Loucy (cell line): ENCODE results near the gene FHL3.

Experiments used
- H2AFZ ChIP-seq: fragments of 200-600 bp; sonication (generic); 2 replicates; pipeline ENCODE4 v1.6.0; 2016; ENCODE audit warnings: antibody characterized with exemption, mild to moderate bottlenecking, low read length, moderate library complexity
- H3F3A ChIP-seq: fragments of 200-600 bp; 2 replicates; pipeline ENCODE4 v1.6.0; 2016; ENCODE audit warnings: antibody characterized with exemption, low read depth, mild to moderate bottlenecking
- H3K27me3 ChIP-seq: fragments of 200-600 bp; sonication (generic); 2 replicates; pipeline ENCODE4 v1.6.1; 2014; ENCODE audit warnings: low read length, mild to moderate bottlenecking; ENCODE audit not compliant: insufficient read depth, poor library complexity, severe bottlenecking
- H3K36me3 ChIP-seq: fragments of 200-600 bp; sonication (generic); 2 replicates; pipeline ENCODE4 v1.6.1; 2016; ENCODE audit warnings: low read length; ENCODE audit not compliant: insufficient read depth
- H3K4me1 ChIP-seq: fragments of 200-600 bp; sonication (generic); 2 replicates; pipeline ENCODE4 v1.5.1; 2014; ENCODE audit warnings: low read length, mild to moderate bottlenecking; ENCODE audit not compliant: insufficient read depth, poor library complexity, severe bottlenecking
- H3K4me2 ChIP-seq: fragments of 200-600 bp; sonication (generic); 2 replicates; pipeline ENCODE4 v1.6.0; 2014; ENCODE audit warnings: antibody characterized with exemption, low read length, low read depth, mild to moderate bottlenecking; ENCODE audit not compliant: poor library complexity, severe bottlenecking
- H3K4me3 ChIP-seq: fragments of 200-600 bp; sonication (generic); 2 replicates; pipeline ENCODE4 v1.5.1; 2014; ENCODE audit warnings: low read length, mild to moderate bottlenecking, mixed read lengths; ENCODE audit not compliant: poor library complexity, severe bottlenecking
- H3K79me2 ChIP-seq: fragments of 200-600 bp; sonication (generic); 2 replicates; pipeline ENCODE4 v1.6.1; 2014; ENCODE audit warnings: low read length; ENCODE audit not compliant: insufficient read depth
- H3K9ac ChIP-seq: fragments of 200-600 bp; sonication (generic); 2 replicates; pipeline ENCODE4 v1.6.0; 2014; ENCODE audit warnings: mild to moderate bottlenecking, low read depth, low read length, moderate library complexity; ENCODE audit not compliant: poor library complexity, severe bottlenecking
- H3K9me2 ChIP-seq: fragments of 200-600 bp; sonication (generic); replicated peaks from 2 replicates; pipeline ENCODE4 v1.6.1; 2016; ENCODE audit warnings: low read depth, low read length, mixed read lengths
- H3K9me3 ChIP-seq: fragments of 200-600 bp; sonication (generic); 2 replicates; pipeline ENCODE4 v1.6.1; 2014; ENCODE audit warnings: mild to moderate bottlenecking, antibody characterized with exemption, low read length, low read depth; ENCODE audit not compliant: insufficient read depth
- H4K20me1 ChIP-seq: fragments of 200-600 bp; sonication (generic); 2 replicates; pipeline ENCODE4 v1.6.0; 2014; ENCODE audit warnings: antibody characterized with exemption, low read length, mild to moderate bottlenecking; ENCODE audit not compliant: insufficient read depth, poor library complexity, severe bottlenecking
- EZH2phosphoT487 ChIP-seq: fragments of 200-600 bp; IDR thresholded peaks from 2 replicates; pipeline ENCODE4 v1.6.1; 2018; ENCODE audit warnings: antibody characterized with exemption, mild to moderate bottlenecking, moderate library complexity, borderline replicate concordance
- TF ChIP-seq, protein P1 (sequence below): fragments of 200-600 bp; sonication (generic); conservative IDR thresholded peaks from 2 replicates; pipeline ENCODE4 v1.5.1; 2014; ENCODE audit warnings: mild to moderate bottlenecking, antibody characterized with exemption, low read length

FHL3 gene

DNA sequence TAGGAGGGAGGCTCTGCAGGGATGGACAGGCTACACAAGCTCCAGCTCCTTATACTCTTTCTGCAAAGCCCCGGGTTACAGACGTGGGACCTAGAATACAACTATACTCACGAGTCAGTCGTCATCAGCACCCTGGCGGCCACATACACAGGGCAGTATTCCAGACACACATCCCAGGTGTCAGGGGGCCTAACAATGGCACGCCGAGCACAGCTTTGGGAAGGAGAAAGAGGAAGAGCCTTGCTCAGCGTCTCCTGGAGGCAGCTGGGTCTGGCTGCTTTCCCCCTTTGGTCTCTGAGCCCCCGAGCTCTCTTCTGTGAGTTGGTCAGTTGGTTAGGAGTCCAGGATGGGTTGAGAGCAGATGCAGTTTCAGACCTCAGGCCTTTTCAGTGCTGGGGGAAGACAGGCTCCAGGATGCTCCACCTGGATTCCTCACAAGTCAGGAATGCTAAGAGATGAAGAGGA, 45.8 kb upstream of the FHL3 start:
- no peaks in the 10 kb centered on the region for H3K9me3 ChIP-seq
- no peaks in the 10 kb centered on the region for H3K9me2 ChIP-seq
- H3F3A ChIP-seq: no peaks in the 10 kb centered on the region
- TF ChIP-seq EZH2phosphoT487: no peak
- TF ChIP-seq, protein P1, sequence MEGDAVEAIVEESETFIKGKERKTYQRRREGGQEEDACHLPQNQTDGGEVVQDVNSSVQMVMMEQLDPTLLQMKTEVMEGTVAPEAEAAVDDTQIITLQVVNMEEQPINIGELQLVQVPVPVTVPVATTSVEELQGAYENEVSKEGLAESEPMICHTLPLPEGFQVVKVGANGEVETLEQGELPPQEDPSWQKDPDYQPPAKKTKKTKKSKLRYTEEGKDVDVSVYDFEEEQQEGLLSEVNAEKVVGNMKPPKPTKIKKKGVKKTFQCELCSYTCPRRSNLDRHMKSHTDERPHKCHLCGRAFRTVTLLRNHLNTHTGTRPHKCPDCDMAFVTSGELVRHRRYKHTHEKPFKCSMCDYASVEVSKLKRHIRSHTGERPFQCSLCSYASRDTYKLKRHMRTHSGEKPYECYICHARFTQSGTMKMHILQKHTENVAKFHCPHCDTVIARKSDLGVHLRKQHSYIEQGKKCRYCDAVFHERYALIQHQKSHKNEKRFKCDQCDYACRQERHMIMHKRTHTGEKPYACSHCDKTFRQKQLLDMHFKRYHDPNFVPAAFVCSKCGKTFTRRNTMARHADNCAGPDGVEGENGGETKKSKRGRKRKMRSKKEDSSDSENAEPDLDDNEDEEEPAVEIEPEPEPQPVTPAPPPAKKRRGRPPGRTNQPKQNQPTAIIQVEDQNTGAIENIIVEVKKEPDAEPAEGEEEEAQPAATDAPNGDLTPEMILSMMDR: no peak
- H3K4me1 ChIP-seq: no peaks in the 10 kb centered on the region
- no peaks in the 10 kb centered on the region for H3K79me2 ChIP-seq
- no peak overlapping the region for H2AFZ ChIP-seq
- no peak overlapping the region for H3K4me2 ChIP-seq
- H3K36me3 ChIP-seq: no peaks in the 10 kb centered on the region
- H3K27me3 ChIP-seq: no peaks in the 10 kb centered on the region
- no peak overlapping the region for H3K9ac ChIP-seq
- no peak overlapping the region for H3K4me3 ChIP-seq
- H4K20me1 ChIP-seq: no peaks in the 10 kb centered on the region

DNA sequence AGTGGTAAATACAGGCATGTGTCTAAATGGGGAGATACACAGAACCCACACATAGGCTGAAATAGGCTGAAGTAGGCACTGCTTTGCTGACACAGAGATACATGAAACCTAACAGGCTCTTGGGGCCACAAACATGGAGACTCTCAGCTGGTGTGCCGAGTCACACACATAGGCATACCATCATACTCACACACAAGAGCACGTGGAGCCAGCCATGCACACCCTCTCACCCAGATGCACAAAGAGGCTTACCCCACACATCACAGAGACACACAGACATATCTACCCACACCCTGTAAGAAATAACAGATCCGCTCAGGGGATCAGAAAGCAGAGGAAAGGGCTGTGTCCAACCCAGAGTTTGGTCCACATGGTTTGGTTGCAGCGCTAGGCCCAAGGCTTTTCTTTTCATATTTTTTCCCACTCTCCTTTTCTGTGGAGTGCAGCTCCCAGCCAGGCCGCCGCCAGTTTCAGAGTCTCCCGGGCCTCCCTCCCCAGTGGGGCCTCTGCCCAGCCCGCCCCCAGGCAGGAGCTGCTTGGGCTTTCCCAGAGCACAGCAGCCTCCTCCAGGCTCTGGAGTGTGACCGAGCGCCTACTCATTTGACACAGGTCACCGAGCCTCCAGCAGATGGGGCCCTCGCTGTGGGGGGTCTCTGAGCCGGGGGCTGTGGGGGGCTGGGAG, 45.2 kb upstream of the FHL3 start:
- no peak overlapping the region for H3K4me3 ChIP-seq
- TF ChIP-seq EZH2phosphoT487: no peak
- TF ChIP-seq, protein P1: no peak

DNA sequence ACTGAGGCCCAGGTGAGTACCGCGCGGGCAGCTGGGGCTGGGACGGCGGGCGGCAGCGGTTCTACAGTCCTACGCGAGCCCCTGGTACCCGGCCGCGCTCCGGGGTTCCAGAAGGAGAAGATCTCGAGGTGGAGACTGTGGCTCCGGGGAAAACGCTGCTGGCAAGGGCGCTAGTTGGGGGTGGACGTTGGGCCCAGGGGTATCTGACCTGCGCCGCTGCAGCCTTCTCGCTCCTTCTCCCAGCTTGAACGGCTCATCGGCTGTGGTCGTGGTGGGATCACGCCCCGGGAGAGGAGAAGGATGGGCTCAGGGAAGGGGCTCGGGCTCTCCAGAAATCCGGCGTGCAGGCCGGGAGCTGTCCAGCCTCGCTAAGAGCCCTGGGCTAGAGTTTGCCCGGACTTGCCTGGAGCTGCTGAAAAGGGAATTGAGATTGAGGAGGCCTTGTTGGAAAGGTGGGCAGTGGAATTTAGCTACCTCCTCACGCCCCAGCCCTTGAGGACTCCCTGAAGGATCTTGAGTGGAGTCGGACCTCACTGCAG, 42.4 kb upstream of the FHL3 start:
- H2AFZ ChIP-seq: no peak overlapping the region
- no peaks in the 10 kb centered on the region for H3K79me2 ChIP-seq
- H4K20me1 ChIP-seq: no peaks in the 10 kb centered on the region
- H3K9me3 ChIP-seq: no peaks in the 10 kb centered on the region
- H3K9ac ChIP-seq: no peak overlapping the region
- no peaks in the 10 kb centered on the region for H3K36me3 ChIP-seq
- no peaks in the 10 kb centered on the region for H3F3A ChIP-seq
- H3K4me3 ChIP-seq: no peak overlapping the region
- no peaks in the 10 kb centered on the region for H3K27me3 ChIP-seq
- H3K4me2 ChIP-seq: no peak overlapping the region
- TF ChIP-seq, protein P1: no peak
- TF ChIP-seq EZH2phosphoT487: no peak
- H3K9me2 ChIP-seq: no peaks in the 10 kb centered on the region
- no peaks in the 10 kb centered on the region for H3K4me1 ChIP-seq

More for the DNA sequence above, 45.2 kb upstream of the FHL3 start:
- no peak overlapping the region for H2AFZ ChIP-seq
- H3K9me3 ChIP-seq: no peaks in the 10 kb centered on the region
- no peak overlapping the region for H3K9ac ChIP-seq
- no peaks in the 10 kb centered on the region for H3K9me2 ChIP-seq
- H3K4me2 ChIP-seq: no peak overlapping the region
- no peaks in the 10 kb centered on the region for H3K27me3 ChIP-seq
- H4K20me1 ChIP-seq: no peaks in the 10 kb centered on the region
- no peaks in the 10 kb centered on the region for H3K4me1 ChIP-seq
- H3K79me2 ChIP-seq: no peaks in the 10 kb centered on the region
- no peaks in the 10 kb centered on the region for H3F3A ChIP-seq
- no peaks in the 10 kb centered on the region for H3K36me3 ChIP-seq
